ENCODE data around the gene VWA5A.

The VWA5A gene

DNA sequence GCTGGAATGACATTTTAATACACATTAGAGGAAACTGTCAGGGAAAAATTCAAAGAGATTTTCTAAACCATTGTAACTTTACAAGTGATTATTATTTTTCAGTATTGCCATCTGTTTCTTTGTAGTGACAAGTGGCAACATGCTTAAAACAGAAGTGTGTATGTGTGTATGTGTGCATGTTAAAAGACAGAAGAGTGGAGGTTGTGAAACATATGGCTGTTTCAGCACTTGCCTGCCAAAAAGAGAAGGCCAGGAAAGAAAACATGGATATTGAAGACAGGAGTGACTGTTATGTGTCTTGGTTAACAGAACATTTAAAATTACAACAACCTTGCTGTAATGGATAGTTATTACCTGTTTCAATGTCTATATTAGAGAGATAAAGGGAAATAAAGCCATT is 24.3 kb upstream of the VWA5A start:
- TF ChIP-seq, protein P1, sequence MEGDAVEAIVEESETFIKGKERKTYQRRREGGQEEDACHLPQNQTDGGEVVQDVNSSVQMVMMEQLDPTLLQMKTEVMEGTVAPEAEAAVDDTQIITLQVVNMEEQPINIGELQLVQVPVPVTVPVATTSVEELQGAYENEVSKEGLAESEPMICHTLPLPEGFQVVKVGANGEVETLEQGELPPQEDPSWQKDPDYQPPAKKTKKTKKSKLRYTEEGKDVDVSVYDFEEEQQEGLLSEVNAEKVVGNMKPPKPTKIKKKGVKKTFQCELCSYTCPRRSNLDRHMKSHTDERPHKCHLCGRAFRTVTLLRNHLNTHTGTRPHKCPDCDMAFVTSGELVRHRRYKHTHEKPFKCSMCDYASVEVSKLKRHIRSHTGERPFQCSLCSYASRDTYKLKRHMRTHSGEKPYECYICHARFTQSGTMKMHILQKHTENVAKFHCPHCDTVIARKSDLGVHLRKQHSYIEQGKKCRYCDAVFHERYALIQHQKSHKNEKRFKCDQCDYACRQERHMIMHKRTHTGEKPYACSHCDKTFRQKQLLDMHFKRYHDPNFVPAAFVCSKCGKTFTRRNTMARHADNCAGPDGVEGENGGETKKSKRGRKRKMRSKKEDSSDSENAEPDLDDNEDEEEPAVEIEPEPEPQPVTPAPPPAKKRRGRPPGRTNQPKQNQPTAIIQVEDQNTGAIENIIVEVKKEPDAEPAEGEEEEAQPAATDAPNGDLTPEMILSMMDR (conservative IDR thresholded peaks at IDR 0.05; ENCODE audit: low read depth) = no peak

DNA sequence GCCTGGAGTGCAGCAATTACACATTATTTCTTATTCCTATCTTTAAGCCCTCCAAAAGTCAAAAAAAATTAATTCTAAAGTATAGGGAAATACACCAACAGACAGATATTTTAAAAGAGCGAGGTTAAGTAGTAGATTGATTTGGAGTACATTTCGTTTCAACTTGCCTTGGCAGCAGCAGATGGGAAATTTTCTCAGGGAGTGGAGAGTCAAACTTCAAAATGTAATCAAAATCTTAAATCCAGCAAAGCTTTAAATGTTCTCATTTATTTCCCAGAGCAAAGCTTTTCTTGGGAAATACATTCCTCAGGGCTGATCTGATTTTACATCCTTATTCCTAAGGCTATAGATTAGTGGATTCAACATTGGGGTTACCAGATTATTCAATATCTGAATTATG is 21.9 kb upstream of the VWA5A start:
- POLR2A ChIA-PET (ENCODE audit: low non-redundant PET) = no interaction called here
- TF ChIP-seq, protein P1 (conservative IDR thresholded peaks at IDR 0.05; ENCODE audit: low read depth) = no peak
- no peak overlapping the region for H3K27ac ChIP-seq
- CTCF ChIA-PET = no interaction called here
- DNase-seq (ENCODE audit: low spot score) = no peak

More for the DNA sequence above, 24.3 kb upstream of the VWA5A start:
- no peak overlapping the region for H3K27ac ChIP-seq
- DNase-seq (ENCODE audit: low spot score) = no peak
- ChIA-PET CTCF (interaction anchor here (1.6 kb wide), 1 partner anchor 20 kb away, joined by 5 read pairs; no protein-coding TSS in a partner anchor), POLR2A (ENCODE audit: low non-redundant PET) (no interaction called here)

DNA sequence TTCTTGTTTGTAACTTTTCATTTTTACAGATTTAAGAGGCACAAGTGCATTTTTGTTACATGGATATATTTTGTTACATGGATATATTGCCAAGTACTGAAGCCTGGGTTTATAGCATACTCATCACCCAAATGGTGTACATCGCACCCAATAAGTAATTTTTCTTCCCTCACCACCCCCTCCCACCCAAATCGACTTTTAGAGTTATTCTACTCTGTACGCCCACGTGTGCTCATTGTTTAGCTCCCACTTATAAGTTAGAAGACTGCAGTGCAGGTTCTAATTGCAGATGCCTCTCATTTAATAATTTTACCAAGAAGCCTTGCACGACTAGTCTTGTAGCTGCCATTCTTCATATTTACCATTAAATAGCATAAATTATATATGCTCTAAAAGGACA is 20.5 kb upstream of the VWA5A start:
- ChIA-PET POLR2A (ENCODE audit: low non-redundant PET) (no interaction called here), CTCF (interaction anchor here (0.6 kb wide), 1 partner anchor 31 kb away, joined by 8 read pairs; no protein-coding TSS in a partner anchor)
- TF ChIP-seq, protein P1 (conservative IDR thresholded peaks at IDR 0.05; ENCODE audit: low read depth) = no peak
- DNase-seq (ENCODE audit: low spot score) = no peak
- no peak overlapping the region for H3K27ac ChIP-seq

DNA sequence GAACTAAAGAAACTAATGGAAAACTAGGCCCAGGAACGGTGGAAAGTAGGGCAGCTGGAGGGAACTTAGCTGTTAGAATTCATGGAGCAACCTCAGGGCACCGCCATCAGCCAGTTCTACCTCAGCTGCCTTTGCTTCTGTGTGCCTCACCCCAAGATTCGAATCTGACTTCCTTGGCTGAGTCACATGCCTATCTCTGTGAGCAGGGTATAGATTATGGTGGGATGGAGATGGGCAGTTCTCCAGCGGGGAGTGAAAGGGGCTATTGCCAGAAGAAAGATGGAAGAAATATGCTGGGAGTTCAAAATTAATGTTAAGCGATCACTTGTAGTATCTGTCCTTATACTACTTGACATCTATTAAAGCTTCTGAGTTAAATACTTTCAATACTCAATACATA is 18.9 kb upstream of the VWA5A start:
- no peak overlapping the region for H3K27ac ChIP-seq
- CTCF ChIA-PET = no interaction called here
- TF ChIP-seq, protein P1 (conservative IDR thresholded peaks at IDR 0.05; ENCODE audit: low read depth) = no peak
- POLR2A ChIA-PET (ENCODE audit: low non-redundant PET) = no interaction called here
- DNase-seq (ENCODE audit: low spot score) = no peak

DNA sequence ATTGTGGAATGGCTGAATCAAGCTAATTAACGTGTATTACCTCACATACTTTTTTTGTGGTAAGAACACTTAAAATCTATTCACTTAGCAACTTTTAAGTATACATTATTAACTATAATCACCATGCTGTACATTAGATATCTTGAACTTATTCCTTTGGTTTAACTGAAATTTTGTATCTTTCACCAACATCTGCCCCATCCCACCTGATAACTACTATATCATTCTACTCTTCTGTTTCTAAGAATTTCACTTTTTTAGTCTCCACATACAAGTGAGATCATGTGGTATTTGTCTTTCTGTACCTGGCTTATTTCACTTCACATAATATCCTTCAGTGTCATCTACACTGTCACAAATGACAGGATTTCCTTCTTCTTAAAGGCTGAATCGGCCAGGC is 17.1 kb upstream of the VWA5A start:
- no peak for DNase-seq (ENCODE audit: low spot score)
- CTCF ChIA-PET = no interaction called here
- H3K27ac ChIP-seq = no peak overlapping the region
- TF ChIP-seq, protein P1 (conservative IDR thresholded peaks at IDR 0.05; ENCODE audit: low read depth) = no peak
- POLR2A ChIA-PET (ENCODE audit: low non-redundant PET) = no interaction called here

DNA sequence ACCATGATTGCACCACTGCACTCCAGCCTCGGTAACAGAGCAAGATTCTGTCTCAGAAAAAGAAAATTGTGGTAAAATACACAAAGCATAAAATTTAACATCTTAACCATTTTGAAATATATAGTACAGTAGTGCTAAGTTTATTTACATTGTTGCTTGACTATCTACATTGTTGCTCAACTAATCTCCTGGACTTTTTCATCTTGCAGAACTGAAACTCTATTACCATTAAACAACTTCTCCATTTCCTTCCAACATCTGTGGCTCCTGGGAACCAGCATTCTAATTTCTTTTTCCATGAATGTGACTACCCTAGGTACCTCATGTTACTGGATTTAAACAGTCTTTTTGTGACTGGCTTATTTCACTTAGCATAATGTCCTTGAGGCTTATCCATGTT is 13.5 kb upstream of the VWA5A start:
- no peak for DNase-seq (ENCODE audit: low spot score)
- ChIA-PET CTCF (no interaction called here), POLR2A (ENCODE audit: low non-redundant PET) (no interaction called here)
- H3K27ac ChIP-seq = no peak overlapping the region
- TF ChIP-seq, protein P1 (conservative IDR thresholded peaks at IDR 0.05; ENCODE audit: low read depth) = no peak

DNA sequence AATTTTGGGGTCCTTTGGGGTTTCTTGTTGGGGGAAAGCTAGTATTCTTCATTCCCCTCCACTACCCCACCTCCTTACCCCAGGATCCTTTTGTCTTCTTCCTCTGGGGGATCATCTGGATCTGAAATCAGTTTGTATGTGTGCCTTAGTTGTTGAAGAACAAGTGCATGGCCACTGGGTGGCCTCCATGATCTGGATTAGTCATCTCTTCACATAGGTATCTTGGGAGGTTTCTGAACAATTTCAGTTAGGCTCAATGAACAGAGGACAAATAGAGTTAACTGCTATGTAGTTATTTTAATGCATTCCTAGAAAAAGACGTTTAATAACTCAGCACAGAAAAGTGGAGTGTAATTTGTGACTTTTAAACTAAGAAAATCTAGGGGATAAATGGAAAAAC is 7.1 kb upstream of the VWA5A start:
- no peak for DNase-seq (ENCODE audit: low spot score)
- CTCF ChIA-PET = no interaction called here
- TF ChIP-seq, protein P1 (conservative IDR thresholded peaks at IDR 0.05; ENCODE audit: low read depth) = no peak
- POLR2A ChIA-PET (ENCODE audit: low non-redundant PET) = no interaction called here
- H3K27ac ChIP-seq = no peak overlapping the region
